ENCODE measurements around the gene RERE.

- TF ChIP-seq, protein P1, sequence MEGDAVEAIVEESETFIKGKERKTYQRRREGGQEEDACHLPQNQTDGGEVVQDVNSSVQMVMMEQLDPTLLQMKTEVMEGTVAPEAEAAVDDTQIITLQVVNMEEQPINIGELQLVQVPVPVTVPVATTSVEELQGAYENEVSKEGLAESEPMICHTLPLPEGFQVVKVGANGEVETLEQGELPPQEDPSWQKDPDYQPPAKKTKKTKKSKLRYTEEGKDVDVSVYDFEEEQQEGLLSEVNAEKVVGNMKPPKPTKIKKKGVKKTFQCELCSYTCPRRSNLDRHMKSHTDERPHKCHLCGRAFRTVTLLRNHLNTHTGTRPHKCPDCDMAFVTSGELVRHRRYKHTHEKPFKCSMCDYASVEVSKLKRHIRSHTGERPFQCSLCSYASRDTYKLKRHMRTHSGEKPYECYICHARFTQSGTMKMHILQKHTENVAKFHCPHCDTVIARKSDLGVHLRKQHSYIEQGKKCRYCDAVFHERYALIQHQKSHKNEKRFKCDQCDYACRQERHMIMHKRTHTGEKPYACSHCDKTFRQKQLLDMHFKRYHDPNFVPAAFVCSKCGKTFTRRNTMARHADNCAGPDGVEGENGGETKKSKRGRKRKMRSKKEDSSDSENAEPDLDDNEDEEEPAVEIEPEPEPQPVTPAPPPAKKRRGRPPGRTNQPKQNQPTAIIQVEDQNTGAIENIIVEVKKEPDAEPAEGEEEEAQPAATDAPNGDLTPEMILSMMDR (conservative IDR thresholded peaks at IDR 0.05 in 1 of 2, IDR thresholded peaks at IDR 0.05 in 1 of 2; ENCODE audit: extremely low read depth in 1 of 2, insufficient read depth in 1 of 2, low read depth in 1 of 2, low read length in 2 of 2): no peak
- TF ChIP-seq EZH2 (IDR thresholded peaks at IDR 0.05; ENCODE audit: borderline replicate concordance, low read length): no peak
Observed at GRCh38 chr1:8460132-8460544, 357.3 kb downstream of the RERE start.
